GM12801 (cell line): ENCODE results near the gene MTG1.

ENCODE experiments used
- CTCF ChIP-seq: IDR thresholded peaks from one replicate; pipeline ENCODE4 v1.5.1; 2011; ENCODE audit warnings: control low read depth; ENCODE audit not compliant: insufficient read length; ENCODE audit errors: extremely low read depth

MTG1 gene

DNA sequence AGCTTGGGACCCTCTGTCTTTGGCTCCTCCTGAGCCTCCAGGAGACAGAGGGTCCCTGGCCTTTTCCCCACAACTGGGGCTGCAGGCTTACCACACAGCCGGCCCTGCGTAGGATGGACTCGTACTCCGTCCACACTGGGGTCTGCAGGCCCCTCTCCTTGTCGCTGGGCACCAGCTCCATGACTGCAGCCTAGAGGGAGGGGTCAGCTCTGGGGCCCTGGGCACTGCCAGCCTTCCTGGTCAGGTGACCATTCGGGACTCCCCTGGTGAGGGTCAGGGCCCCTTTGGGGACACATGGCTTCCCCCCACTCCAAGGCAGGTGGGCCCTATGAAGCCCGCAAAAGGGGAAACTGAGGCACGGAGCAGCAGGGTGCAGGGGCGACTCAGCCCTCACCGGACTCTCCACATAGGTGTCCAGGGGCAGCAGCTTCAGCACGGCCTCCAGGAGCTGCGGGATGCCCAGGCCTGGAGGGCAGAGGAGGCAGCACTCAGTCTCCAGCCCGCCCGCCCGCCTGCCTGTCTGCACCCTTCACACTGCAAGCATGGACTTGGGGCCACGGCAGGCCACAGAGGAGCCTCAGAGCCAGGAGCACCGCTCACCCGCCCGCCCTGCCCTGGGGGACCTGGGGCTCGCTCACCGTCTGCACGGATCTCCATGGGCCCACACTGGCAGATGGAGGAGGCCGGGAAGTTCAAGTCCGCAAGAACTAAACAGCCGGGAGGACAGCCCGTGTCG, 37.2 kb upstream of the MTG1 start:
- no peak for TF ChIP-seq CTCF

- no peak for TF ChIP-seq CTCF
Observed at GRCh38 chr10:133357285-133358161, 36.4 kb upstream of the MTG1 start, which contains the start of gene FUOM. Gene FUOM, minus strand, starts transcription at chr10:133358019. Its CDS starts 12 bp downstream, at chr10:133358007.

- no peak for TF ChIP-seq CTCF
Observed at GRCh38 chr10:133358162-133358924, 35.6 kb upstream of the MTG1 start.

DNA sequence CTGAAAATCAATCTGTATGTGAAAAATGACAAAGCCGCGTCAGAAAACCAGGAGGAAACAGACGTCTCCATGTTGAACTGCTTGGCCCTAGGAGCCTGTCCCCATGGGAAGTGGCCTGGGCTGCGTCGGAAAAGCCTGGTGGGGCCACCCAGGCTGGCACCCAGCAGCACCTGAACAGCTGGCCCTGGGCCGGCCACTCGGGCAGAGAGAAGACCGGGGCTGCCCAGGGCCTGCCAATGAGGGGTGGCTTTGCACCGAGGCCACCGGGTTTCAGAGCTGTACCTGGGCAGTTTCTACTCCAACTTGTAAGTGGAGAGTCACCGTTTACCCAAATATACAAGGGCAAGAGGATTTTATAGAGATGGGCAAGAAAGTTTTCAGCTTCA, 35.0 kb upstream of the MTG1 start:
- TF ChIP-seq CTCF = no peak

GRCh38 chr10:133359554-133359971, 34.4 kb upstream of the MTG1 start:
- no peak for TF ChIP-seq CTCF

- no peak for TF ChIP-seq CTCF
Observed at GRCh38 chr10:133359972-133360610, 33.9 kb upstream of the MTG1 start.
